Measurements from ENCODE around the gene HS1BP3. TPM values are rescaled to one million over a fixed set of nuclear protein-coding genes. Genes with fewer than 3 reads are reported as not detected.

Gene HS1BP3, protein sequence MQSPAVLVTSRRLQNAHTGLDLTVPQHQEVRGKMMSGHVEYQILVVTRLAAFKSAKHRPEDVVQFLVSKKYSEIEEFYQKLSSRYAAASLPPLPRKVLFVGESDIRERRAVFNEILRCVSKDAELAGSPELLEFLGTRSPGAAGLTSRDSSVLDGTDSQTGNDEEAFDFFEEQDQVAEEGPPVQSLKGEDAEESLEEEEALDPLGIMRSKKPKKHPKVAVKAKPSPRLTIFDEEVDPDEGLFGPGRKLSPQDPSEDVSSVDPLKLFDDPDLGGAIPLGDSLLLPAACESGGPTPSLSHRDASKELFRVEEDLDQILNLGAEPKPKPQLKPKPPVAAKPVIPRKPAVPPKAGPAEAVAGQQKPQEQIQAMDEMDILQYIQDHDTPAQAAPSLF
- total RNA-seq (2021; ENCODE audit: unreplicated experiment): 17.1 TPM
- polyA plus RNA-seq (2012): 13.2 and 15.7 TPM in 2 replicates
- percentile 53 among the genes with signal in this experiment for Bru-seq, nascent RNA
- BruChase-seq, experiment 1, labeled RNA remaining after a 6-hour chase: percentile 49 among the genes with signal in this experiment
- percentile 48 among the genes with signal in this experiment for BruChase-seq, experiment 2, labeled RNA remaining after a 2-hour chase
- long read RNA-seq, partial matches to known transcripts: 3 of 10 reads
- long read RNA-seq, other reads (novel, unspliced or antisense): 4 of 10 reads

DNA sequence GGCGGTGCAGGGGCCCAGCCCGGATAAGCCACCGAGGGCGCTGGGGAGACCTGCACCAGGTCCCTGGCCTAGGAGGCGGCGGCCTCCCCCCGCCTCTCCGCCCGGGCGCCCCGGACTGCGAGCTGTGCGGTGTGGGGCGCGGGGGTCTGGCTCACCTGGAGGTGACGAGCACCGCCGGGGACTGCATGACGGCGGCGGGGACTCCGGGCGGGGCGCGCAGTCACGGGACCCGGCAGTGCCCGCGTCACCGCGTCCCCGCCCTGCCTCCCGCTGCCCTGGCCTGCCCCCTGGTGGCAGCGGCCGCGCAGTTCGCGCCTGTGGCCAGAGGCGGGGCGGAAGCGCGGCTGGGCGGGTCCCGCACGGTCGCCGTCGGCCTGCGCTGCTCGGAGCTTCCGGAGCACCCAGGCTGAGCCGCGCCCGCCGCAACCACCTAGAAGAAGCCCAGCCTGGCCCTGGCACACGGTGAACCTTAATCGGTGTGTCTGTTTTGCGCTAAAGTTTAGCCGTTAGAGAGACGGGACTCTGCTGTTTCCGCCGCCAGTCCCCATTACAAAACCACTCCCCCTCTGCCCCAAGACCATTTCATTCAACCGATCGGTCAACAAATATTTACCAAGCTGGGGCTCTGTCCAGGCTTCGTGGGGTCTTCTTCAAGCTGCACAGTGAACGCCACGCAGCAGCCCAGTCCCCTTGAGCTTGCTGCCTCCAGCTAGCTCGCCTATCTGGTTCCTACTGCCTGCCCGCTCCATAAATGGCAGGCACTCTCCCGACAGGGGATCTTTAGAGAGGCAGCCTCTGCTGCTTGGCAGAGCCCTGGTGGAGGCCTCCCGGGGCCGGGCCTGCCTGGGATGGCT is at the start of gene HS1BP3:
Gene HS1BP3, minus strand, starts transcription at position 222 of the 854 bp plus-strand sequence. Its CDS starts 35 bp downstream, at position 187.
- peak within 1 kb of the TSS; percentile 82 to 95 for H3K4me3 ChIP-seq (replicated peaks in 1 of 2; ENCODE audit: low read depth in 1 of 2, low read length in 2 of 2)
- H3K27ac ChIP-seq (ENCODE audit: low read depth, low read length): peak within 1 kb of the TSS; percentile 69
- intact Hi-C loops (cut with micrococcal nuclease): no loop called here
- H3K9me2 ChIP-seq (ENCODE audit: insufficient read depth): no peaks in the 10 kb centered on the region
- CTCF ChIA-PET: interaction anchor here (0.6 to 2.6 kb wide), 17 partner anchors 9 to 312 kb away, joined by 3 to 16 read pairs (median 3); partner anchors contain the start of gene RHOB
- no peaks in the 10 kb centered on the region for H3K79me2 ChIP-seq (ENCODE audit: insufficient read depth, low read length)
- RAD21 ChIA-PET (ENCODE audit: low non-redundant PET in 1 of 2, low total read pairs in 2 of 2, uncharacterized antibody in 2 of 2, unreplicated experiment in 2 of 2): interaction anchor here (1.0 to 1.7 kb wide), 2 partner anchors 240 to 255 kb away, joined by 3 to 4 read pairs; no protein-coding TSS in a partner anchor
- peaks cover 5 to 18% of the 10 kb centered on the region in 2 experiments for H3K4me1 ChIP-seq (ENCODE audit: control insufficient read depth in 1 of 2, insufficient read depth in 2 of 2, low read length in 2 of 2)
- BruUV-seq (replicated peaks): TSS peak; percentile 89
- TF ChIP-seq POLR2AphosphoS5 (IDR thresholded peaks at IDR 0.05; ENCODE audit: low read depth, low read length) (peak; percentile 96), TCF7L2 (IDR thresholded peaks at IDR 0.05; ENCODE audit: borderline replicate concordance, extremely low read depth, insufficient read depth, insufficient read length) (peak; percentile 45), RAD21 (IDR thresholded peaks at IDR 0.05; ENCODE audit: low read depth) (peak; percentile 60), ZFX (IDR thresholded peaks at IDR 0.05) (peak; percentile 37; the same call in 1 of the 2 replicates), YY1 (IDR thresholded peaks at IDR 0.05; ENCODE audit: extremely low read depth, insufficient replicate concordance, low read depth, low read length) (peak; percentile 65), POLR2A (IDR thresholded peaks at IDR 0.05; ENCODE audit: borderline replicate concordance, extremely low read depth, insufficient read depth, insufficient read length) (peak; percentile 84)
- TF ChIP-seq, protein P1, sequence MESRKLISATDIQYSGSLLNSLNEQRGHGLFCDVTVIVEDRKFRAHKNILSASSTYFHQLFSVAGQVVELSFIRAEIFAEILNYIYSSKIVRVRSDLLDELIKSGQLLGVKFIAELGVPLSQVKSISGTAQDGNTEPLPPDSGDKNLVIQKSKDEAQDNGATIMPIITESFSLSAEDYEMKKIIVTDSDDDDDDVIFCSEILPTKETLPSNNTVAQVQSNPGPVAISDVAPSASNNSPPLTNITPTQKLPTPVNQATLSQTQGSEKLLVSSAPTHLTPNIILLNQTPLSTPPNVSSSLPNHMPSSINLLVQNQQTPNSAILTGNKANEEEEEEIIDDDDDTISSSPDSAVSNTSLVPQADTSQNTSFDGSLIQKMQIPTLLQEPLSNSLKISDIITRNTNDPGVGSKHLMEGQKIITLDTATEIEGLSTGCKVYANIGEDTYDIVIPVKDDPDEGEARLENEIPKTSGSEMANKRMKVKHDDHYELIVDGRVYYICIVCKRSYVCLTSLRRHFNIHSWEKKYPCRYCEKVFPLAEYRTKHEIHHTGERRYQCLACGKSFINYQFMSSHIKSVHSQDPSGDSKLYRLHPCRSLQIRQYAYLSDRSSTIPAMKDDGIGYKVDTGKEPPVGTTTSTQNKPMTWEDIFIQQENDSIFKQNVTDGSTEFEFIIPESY (IDR thresholded peaks at IDR 0.05; ENCODE audit: extremely low read depth, insufficient replicate concordance, low read length): no peak
- TF ChIP-seq, protein P2, sequence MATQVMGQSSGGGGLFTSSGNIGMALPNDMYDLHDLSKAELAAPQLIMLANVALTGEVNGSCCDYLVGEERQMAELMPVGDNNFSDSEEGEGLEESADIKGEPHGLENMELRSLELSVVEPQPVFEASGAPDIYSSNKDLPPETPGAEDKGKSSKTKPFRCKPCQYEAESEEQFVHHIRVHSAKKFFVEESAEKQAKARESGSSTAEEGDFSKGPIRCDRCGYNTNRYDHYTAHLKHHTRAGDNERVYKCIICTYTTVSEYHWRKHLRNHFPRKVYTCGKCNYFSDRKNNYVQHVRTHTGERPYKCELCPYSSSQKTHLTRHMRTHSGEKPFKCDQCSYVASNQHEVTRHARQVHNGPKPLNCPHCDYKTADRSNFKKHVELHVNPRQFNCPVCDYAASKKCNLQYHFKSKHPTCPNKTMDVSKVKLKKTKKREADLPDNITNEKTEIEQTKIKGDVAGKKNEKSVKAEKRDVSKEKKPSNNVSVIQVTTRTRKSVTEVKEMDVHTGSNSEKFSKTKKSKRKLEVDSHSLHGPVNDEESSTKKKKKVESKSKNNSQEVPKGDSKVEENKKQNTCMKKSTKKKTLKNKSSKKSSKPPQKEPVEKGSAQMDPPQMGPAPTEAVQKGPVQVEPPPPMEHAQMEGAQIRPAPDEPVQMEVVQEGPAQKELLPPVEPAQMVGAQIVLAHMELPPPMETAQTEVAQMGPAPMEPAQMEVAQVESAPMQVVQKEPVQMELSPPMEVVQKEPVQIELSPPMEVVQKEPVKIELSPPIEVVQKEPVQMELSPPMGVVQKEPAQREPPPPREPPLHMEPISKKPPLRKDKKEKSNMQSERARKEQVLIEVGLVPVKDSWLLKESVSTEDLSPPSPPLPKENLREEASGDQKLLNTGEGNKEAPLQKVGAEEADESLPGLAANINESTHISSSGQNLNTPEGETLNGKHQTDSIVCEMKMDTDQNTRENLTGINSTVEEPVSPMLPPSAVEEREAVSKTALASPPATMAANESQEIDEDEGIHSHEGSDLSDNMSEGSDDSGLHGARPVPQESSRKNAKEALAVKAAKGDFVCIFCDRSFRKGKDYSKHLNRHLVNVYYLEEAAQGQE (IDR thresholded peaks at IDR 0.05; ENCODE audit: low read depth): no peak
- TF ChIP-seq, protein P3, sequence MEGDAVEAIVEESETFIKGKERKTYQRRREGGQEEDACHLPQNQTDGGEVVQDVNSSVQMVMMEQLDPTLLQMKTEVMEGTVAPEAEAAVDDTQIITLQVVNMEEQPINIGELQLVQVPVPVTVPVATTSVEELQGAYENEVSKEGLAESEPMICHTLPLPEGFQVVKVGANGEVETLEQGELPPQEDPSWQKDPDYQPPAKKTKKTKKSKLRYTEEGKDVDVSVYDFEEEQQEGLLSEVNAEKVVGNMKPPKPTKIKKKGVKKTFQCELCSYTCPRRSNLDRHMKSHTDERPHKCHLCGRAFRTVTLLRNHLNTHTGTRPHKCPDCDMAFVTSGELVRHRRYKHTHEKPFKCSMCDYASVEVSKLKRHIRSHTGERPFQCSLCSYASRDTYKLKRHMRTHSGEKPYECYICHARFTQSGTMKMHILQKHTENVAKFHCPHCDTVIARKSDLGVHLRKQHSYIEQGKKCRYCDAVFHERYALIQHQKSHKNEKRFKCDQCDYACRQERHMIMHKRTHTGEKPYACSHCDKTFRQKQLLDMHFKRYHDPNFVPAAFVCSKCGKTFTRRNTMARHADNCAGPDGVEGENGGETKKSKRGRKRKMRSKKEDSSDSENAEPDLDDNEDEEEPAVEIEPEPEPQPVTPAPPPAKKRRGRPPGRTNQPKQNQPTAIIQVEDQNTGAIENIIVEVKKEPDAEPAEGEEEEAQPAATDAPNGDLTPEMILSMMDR (IDR thresholded peaks at IDR 0.05 in 2 of 3, conservative IDR thresholded peaks at IDR 0.05 in 1 of 3; ENCODE audit: borderline replicate concordance in 1 of 3, insufficient read depth in 1 of 3, low read depth in 2 of 3, low read length in 2 of 3): peak; percentile 28 to 69 (median 59); a peak in 4 of 6 replicates
- POLR2A ChIA-PET: interaction anchor here (1.0 to 2.5 kb wide), 4 partner anchors 10 to 204 kb away, joined by 3 to 11 read pairs (median 4); partner anchors contain the start of gene RHOB
- H3K9ac ChIP-seq (ENCODE audit: low read length): peak within 1 kb of the TSS; percentile 91
- no peaks in the 10 kb centered on the region for H4K20me1 ChIP-seq (ENCODE audit: insufficient read depth)
- peak within 1 kb of the TSS; percentile 99 for H3K4me2 ChIP-seq (ENCODE audit: low read length)
- H2AFZ ChIP-seq (ENCODE audit: low read depth, low read length, poor library complexity, severe bottlenecking): peak within 1 kb of the TSS; percentile 94
- H3K9me3 ChIP-seq (ENCODE audit: control insufficient read depth in 1 of 2, insufficient read depth in 1 of 2, low read depth in 1 of 2, low read length in 2 of 2): no peaks in the 10 kb centered on the region
- H3K36me3 ChIP-seq (ENCODE audit: control insufficient read depth in 1 of 2, insufficient read depth in 2 of 2, low read length in 2 of 2): no peaks in the 10 kb centered on the region
- H3K27me3 ChIP-seq (ENCODE audit: insufficient read depth, low read length): no peaks in the 10 kb centered on the region
- ATAC-seq: peak; percentile 97
- DNase-seq (ENCODE audit: low read depth, low spot score): peak; percentile 28

Data from HCT116 (cell line).